HepG2 (cell line): Measurements from ENCODE around the gene TSSK6. TPM values are rescaled to one million over a fixed set of nuclear protein-coding genes. Genes with fewer than 3 reads are reported as not detected.

Experiments used
- CBX1 ChIP-seq: IDR thresholded peaks from one replicate; pipeline ENCODE4 v1.6.1; 2016; ENCODE audit warnings: antibody characterized with exemption, low read depth
- CENPX ChIP-seq: sonication (generic); formaldehyde crosslinking; IDR thresholded peaks from 2 replicates; pipeline ENCODE4 v1.9.0; 2021; ENCODE audit warnings: mild to moderate bottlenecking, missing genetic modification reagents, moderate library complexity
- DR1 ChIP-seq: sonication (generic); formaldehyde crosslinking; IDR thresholded peaks from 2 replicates; pipeline ENCODE4 v1.8.0; 2021; ENCODE audit warnings: mild to moderate bottlenecking, missing genetic modification reagents, inconsistent platforms
- DRAP1 ChIP-seq: IDR thresholded peaks from 2 replicates; pipeline ENCODE4 v1.6.1; 2016; ENCODE audit warnings: missing genetic modification reagents, missing compliant biosample characterization
- GATAD1 ChIP-seq: IDR thresholded peaks from 2 replicates; pipeline ENCODE4 v1.6.1; 2016; ENCODE audit warnings: missing genetic modification reagents, missing compliant biosample characterization
- GTF3A ChIP-seq: sonication (generic); formaldehyde crosslinking; conservative IDR thresholded peaks from 2 replicates; pipeline ENCODE4 v1.4.0; 2020; ENCODE audit warnings: mild to moderate bottlenecking, missing genetic modification reagents
- HNRNPL ChIP-seq: fragments of 200-400 bp; formaldehyde crosslinking; IDR thresholded peaks from 2 replicates; pipeline ENCODE4 v1.6.1; 2017; ENCODE audit warnings: mild to moderate bottlenecking, low read depth, low read length
- KAT8 ChIP-seq: IDR thresholded peaks from 2 replicates; pipeline ENCODE4 v1.6.1; 2016; ENCODE audit warnings: missing genetic modification reagents, missing compliant biosample characterization
- KDM4B ChIP-seq: sonication (generic); formaldehyde crosslinking; IDR thresholded peaks from 2 replicates; pipeline ENCODE4 v1.4.0; 2020; ENCODE audit warnings: missing genetic modification reagents
- MAFK ChIP-seq, 2 experiments: IDR thresholded peaks in 1 of 2; conservative IDR thresholded peaks in 1 of 2; 2 replicates each; pipeline ENCODE4 v1.6.1; 2011; ENCODE audit warnings: improper control_type of control experiment in 2 of 2, low read length in 2 of 2
- RBAK ChIP-seq: sonication (generic); formaldehyde crosslinking; IDR thresholded peaks from 2 replicates; pipeline ENCODE4 v1.5.1; 2020; ENCODE audit warnings: mild to moderate bottlenecking, missing genetic modification reagents
- SMC3 ChIP-seq: IDR thresholded peaks from 2 replicates; pipeline ENCODE4 v1.6.1; 2011; ENCODE audit warnings: low read length, improper control_type of control experiment
- TFDP1 ChIP-seq: IDR thresholded peaks from 2 replicates; pipeline ENCODE4 v1.6.1; 2016; ENCODE audit warnings: missing compliant biosample characterization, missing genetic modification reagents, borderline replicate concordance
- THAP8 ChIP-seq: sonication (generic); formaldehyde crosslinking; IDR thresholded peaks from 2 replicates; pipeline ENCODE4 v1.5.1; 2020; ENCODE audit warnings: missing genetic modification reagents, mild to moderate bottlenecking, borderline replicate concordance
- TRIM24 ChIP-seq: sonication (generic); formaldehyde crosslinking; IDR thresholded peaks from 2 replicates; pipeline ENCODE4 v1.8.0; 2022; ENCODE audit warnings: mild to moderate bottlenecking, missing genetic modification reagents
- ZFP62 ChIP-seq: sonication (generic); formaldehyde crosslinking; IDR thresholded peaks from 2 replicates; pipeline ENCODE4 v1.4.0; 2020; ENCODE audit warnings: missing genetic modification reagents
- ZNF672 ChIP-seq: sonication (generic); formaldehyde crosslinking; IDR thresholded peaks from 2 replicates; pipeline ENCODE4 v1.8.1; 2022; ENCODE audit warnings: missing genetic modification reagents
- ZNF674 ChIP-seq: sonication (generic); formaldehyde crosslinking; IDR thresholded peaks from 2 replicates; pipeline ENCODE4 v1.5.0; 2020; ENCODE audit warnings: low read depth, mild to moderate bottlenecking, missing genetic modification reagents
- ZNF775 ChIP-seq: sonication (generic); formaldehyde crosslinking; IDR thresholded peaks from 2 replicates; pipeline ENCODE4 v1.4.0; 2020; ENCODE audit warnings: missing genetic modification reagents, mild to moderate bottlenecking, moderate library complexity, borderline replicate concordance
- polyA plus RNA-seq, 8 experiments: library from polyadenylated mRNA; depleted of rRNA in 3 of 8; stranded (reverse) in 7 of 8; unstranded in 1 of 8; fragments of >200 nt; fragmentation: Illumina TruSeq in 4 of 8; extraction: Trizol in 4 of 8; gene quantifications; 2 replicates each; pipeline versions ENCODE4 v1.2.1 to v1.2.3, GENCODE V29; 2011 to 2016; ENCODE audit warnings: low read depth in 4 of 8, missing spikeins in 1 of 8, mixed read lengths in 1 of 8; ENCODE audit not compliant: insufficient read depth in 1 of 8
- total RNA-seq, 5 experiments: library from RNA; depleted of rRNA; stranded (reverse); fragments of >200 nt; fragmentation: Illumina TruSeq; extraction: Trizol; gene quantifications; 2 replicates each; pipeline ENCODE4 v1.2.3, GENCODE V29; 2016; ENCODE audit warnings: low read depth in 1 of 5
- TF ChIP-seq, protein P1 (sequence below): sonication (generic); formaldehyde crosslinking; IDR thresholded peaks from 2 replicates; pipeline ENCODE4 v1.5.0; 2020; ENCODE audit warnings: mild to moderate bottlenecking, missing genetic modification reagents
- TF ChIP-seq, protein P2 (sequence below): sonication (generic); formaldehyde crosslinking; IDR thresholded peaks from 2 replicates; pipeline ENCODE4 v1.4.0; 2020; ENCODE audit warnings: missing genetic modification reagents, borderline replicate concordance

TSSK6 gene
- total and polyA plus RNA-seq, 2 of the 13 experiments (the other 11 are each of a cell fraction or from before 2014, with no cell fraction given): 0.71 to 1.2 TPM

DNA sequence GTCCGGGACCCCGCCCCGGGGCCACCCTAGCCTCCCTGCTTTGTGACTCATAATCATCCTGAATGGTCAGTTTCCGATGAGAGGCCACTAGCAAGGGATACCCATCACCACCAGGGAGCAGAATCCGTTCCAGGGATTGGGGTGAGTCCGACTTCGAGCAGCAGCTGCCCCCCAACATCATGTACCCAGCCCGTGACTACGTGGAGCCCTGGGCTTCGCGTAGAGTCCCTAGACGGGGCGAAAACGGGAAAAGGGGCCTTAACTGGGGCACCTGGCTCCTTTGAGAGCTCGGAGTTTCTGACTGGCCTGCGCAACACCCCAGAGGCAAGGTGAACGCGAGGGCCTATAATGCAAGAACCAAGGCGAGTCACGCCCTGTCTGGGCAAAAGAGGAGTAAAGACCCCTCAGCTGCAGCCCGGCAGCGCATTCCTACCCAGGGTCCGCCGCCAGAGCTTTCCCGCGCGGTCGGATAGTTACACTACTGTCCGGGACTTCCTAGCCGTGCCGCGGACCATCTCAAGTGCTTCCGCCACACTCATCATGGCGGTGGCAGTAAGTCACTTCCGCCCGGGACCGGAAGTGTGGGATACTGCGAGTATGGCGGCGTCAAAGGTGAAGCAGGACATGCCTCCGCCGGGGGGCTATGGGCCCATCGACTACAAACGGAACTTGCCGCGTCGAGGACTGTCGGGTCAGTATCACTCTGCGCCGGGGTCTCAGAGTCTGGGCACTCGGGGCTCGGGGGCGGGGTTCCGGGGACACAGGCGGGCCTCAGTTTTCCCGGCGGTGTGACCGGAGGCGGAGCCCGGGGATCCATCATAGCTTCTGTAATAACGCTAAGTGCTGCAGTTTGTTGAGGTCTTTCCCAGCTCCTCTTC, 533 bp upstream of the TSSK6 start, which contains the start of gene NDUFA13 (continued):
- TF ChIP-seq RBAK (CRISPR knock-in tag) (0 out of 2 replicates have a peak, but pooled peaks have one; percentile 42), MAFK (conservative IDR thresholded peaks at IDR 0.05 in 1 of 2, IDR thresholded peaks at IDR 0.05 in 1 of 2; ENCODE audit: low read length in 2 of 2) (no peak), DRAP1 (peak; percentile 92), KAT8 (CRISPR knock-in tag) (peak; percentile 98), GTF3A (CRISPR knock-in tag) (no peak), ZNF674 (no peak), TFDP1 (CRISPR knock-in tag) (peak; percentile 86), GATAD1 (peak; percentile 91), CENPX (no peak), THAP8 (no peak), ZNF775 (CRISPR knock-in tag) (0 out of 2 replicates have a peak, but pooled peaks have one; percentile 73), DR1 (CRISPR knock-in tag) (0 out of 2 replicates have a peak, but pooled peaks have one; percentile 61), SMC3 (no peak), ZFP62 (no peak), KDM4B (CRISPR knock-in tag) (peak; percentile 90), ZNF672 (0 out of 2 replicates have a peak, but pooled peaks have one; percentile 60), CBX1 (no peak), TRIM24 (CRISPR knock-in tag) (no peak), HNRNPL (no peak)
- TF ChIP-seq, protein P1, sequence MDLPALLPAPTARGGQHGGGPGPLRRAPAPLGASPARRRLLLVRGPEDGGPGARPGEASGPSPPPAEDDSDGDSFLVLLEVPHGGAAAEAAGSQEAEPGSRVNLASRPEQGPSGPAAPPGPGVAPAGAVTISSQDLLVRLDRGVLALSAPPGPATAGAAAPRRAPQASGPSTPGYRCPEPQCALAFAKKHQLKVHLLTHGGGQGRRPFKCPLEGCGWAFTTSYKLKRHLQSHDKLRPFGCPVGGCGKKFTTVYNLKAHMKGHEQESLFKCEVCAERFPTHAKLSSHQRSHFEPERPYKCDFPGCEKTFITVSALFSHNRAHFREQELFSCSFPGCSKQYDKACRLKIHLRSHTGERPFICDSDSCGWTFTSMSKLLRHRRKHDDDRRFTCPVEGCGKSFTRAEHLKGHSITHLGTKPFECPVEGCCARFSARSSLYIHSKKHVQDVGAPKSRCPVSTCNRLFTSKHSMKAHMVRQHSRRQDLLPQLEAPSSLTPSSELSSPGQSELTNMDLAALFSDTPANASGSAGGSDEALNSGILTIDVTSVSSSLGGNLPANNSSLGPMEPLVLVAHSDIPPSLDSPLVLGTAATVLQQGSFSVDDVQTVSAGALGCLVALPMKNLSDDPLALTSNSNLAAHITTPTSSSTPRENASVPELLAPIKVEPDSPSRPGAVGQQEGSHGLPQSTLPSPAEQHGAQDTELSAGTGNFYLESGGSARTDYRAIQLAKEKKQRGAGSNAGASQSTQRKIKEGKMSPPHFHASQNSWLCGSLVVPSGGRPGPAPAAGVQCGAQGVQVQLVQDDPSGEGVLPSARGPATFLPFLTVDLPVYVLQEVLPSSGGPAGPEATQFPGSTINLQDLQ (CRISPR knock-in tag): 0 out of 2 replicates have a peak, but pooled peaks have one; percentile 19
- TF ChIP-seq, protein P2, sequence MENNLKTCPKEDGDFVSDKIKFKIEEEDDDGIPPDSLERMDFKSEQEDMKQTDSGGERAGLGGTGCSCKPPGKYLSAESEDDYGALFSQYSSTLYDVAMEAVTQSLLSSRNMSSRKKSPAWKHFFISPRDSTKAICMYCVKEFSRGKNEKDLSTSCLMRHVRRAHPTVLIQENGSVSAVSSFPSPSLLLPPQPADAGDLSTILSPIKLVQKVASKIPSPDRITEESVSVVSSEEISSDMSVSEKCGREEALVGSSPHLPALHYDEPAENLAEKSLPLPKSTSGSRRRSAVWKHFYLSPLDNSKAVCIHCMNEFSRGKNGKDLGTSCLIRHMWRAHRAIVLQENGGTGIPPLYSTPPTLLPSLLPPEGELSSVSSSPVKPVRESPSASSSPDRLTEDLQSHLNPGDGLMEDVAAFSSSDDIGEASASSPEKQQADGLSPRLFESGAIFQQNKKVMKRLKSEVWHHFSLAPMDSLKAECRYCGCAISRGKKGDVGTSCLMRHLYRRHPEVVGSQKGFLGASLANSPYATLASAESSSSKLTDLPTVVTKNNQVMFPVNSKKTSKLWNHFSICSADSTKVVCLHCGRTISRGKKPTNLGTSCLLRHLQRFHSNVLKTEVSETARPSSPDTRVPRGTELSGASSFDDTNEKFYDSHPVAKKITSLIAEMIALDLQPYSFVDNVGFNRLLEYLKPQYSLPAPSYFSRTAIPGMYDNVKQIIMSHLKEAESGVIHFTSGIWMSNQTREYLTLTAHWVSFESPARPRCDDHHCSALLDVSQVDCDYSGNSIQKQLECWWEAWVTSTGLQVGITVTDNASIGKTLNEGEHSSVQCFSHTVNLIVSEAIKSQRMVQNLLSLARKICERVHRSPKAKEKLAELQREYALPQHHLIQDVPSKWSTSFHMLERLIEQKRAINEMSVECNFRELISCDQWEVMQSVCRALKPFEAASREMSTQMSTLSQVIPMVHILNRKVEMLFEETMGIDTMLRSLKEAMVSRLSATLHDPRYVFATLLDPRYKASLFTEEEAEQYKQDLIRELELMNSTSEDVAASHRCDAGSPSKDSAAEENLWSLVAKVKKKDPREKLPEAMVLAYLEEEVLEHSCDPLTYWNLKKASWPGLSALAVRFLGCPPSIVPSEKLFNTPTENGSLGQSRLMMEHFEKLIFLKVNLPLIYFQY (CRISPR knock-in tag): no peak
